Testis (tissue), 3 donors: ENCODE data around the gene STXBP1. TPM values are rescaled to one million over a fixed set of nuclear protein-coding genes. Genes with fewer than 3 reads are reported as not detected.

Experiments
- DNase-seq: peaks from one replicate; pipeline ENCODE4 v3.0.0-alpha.2; 2019
- H3K27ac ChIP-seq, 2 donors: fragments of 200-600 bp; sonication (generic); one replicate each; pipeline ENCODE4 v1.5.1; 2019
- H3K27me3 ChIP-seq: fragments of 200-600 bp; sonication (generic); one replicate; pipeline ENCODE4 v1.5.1; 2019
- H3K36me3 ChIP-seq: fragments of 200-600 bp; sonication (generic); one replicate; pipeline ENCODE4 v1.5.1; 2017; ENCODE audit warnings: low read depth; ENCODE audit errors: missing control alignments
- H3K4me1 ChIP-seq: fragments of 200-600 bp; sonication (generic); one replicate; pipeline ENCODE4 v1.5.1; 2019
- H3K4me3 ChIP-seq, 2 donors: fragments of 200-600 bp; sonication (generic); one replicate each; pipeline ENCODE4 v1.5.1; 2017 to 2019
- H3K9me3 ChIP-seq: fragments of 200-600 bp; sonication (generic); one replicate; pipeline ENCODE4 v1.5.1; 2017
- CTCF ChIP-seq, 3 experiments: fragments of 450-650 bp in 2 of 3; fragments of 200-600 bp in 1 of 3; sonication (generic) in 1 of 3; IDR thresholded peaks; one replicate each; pipeline ENCODE4 v1.5.1; 2016 to 2019; ENCODE audit warnings: antibody characterized with exemption in 3 of 3, mild to moderate bottlenecking in 2 of 3, moderate library complexity in 1 of 3
- POLR2A ChIP-seq: fragments of 450-650 bp; IDR thresholded peaks from one replicate; pipeline ENCODE4 v1.6.1; 2017; ENCODE audit warnings: antibody characterized with exemption, mild to moderate bottlenecking, moderate library complexity
- WGBS, 2 donors: methylation state at CpG; one replicate each; pipeline ENCODE4 v1.1.5; 2018; 5-methylcytosine and 5-hydroxymethylcytosine counted together
- intact Hi-C: fragments of 100-400 bp; cut with DNase I; formaldehyde crosslinking; loops from one replicate; pipeline ENCODE4 v1.15.1; 2023; ENCODE audit warnings: low total_unique reads
- polyA plus RNA-seq: library from polyadenylated mRNA; stranded (reverse); fragments of 350-450 nt; fragmentation: Illumina TruSeq; extraction: RNeasy Lipid Tissue Mini Kit (QIAGEN cat#74804); gene quantifications from one replicate; pipeline ENCODE4 v1.2.3, GENCODE V29; 2014; ENCODE audit warnings: low read depth, low replicate concordance; ENCODE audit not compliant: insufficient read depth
- total RNA-seq, 2 donors: library from RNA; depleted of rRNA; stranded (reverse); fragments of >200 nt; gene quantifications; one replicate each; pipeline ENCODE4 v1.2.3, GENCODE V29; 2016

Gene STXBP1
- total and polyA plus RNA-seq, 3 donors from 2014 or later, result 21.2 to 36.1 (median 33.1) TPM

- Histone ChIP-seq H3K9me3 (no peaks in the 10 kb centered on the region), H3K27ac (no peak overlapping the region), H3K36me3 (no peaks in the 10 kb centered on the region), H3K27me3 (no peaks in the 10 kb centered on the region), H3K4me3 (no peak overlapping the region), H3K4me1 (peaks cover 10% of the 10 kb centered on the region)
- WGBS, 2 donors, result 88% methylated on average over 20 of the region's 20 CpGs
- intact Hi-C loops, result no loop called here
- DNase-seq, result no peak
- TF ChIP-seq POLR2A (no peak), CTCF (IDR thresholded peaks at IDR 0.05) (no peak)
Measured at GRCh38 chr9:127692071-127692470, 80.0 kb downstream of the STXBP1 start.

- no peak overlapping the region for H3K4me3 ChIP-seq
- TF ChIP-seq CTCF (IDR thresholded peaks at IDR 0.05), result no peak
- no peak for TF ChIP-seq POLR2A
- no peaks in the 10 kb centered on the region for H3K36me3 ChIP-seq
- no peak overlapping the region for H3K27ac ChIP-seq
- no peaks in the 10 kb centered on the region for H3K27me3 ChIP-seq
- intact Hi-C loops, result no loop called here
- no peak for DNase-seq
- peaks cover 10% of the 10 kb centered on the region for H3K4me1 ChIP-seq
- no peaks in the 10 kb centered on the region for H3K9me3 ChIP-seq
- 92 to 93% methylated on average over 10 of the region's 10 CpGs for WGBS, 2 donors
Measured at GRCh38 chr9:127693143-127693542, 81.1 kb downstream of the STXBP1 start.

- WGBS, 2 donors, result 69 to 90% methylated on average over 4 of the region's 4 CpGs
- TF ChIP-seq POLR2A (no peak), CTCF (IDR thresholded peaks at IDR 0.05) (no peak)
- DNase-seq, result no peak
- Histone ChIP-seq H3K27ac (no peak overlapping the region), H3K4me3 (no peak overlapping the region), H3K9me3 (no peaks in the 10 kb centered on the region), H3K4me1 (peaks cover 12% of the 10 kb centered on the region), H3K27me3 (no peaks in the 10 kb centered on the region), H3K36me3 (no peaks in the 10 kb centered on the region)
- intact Hi-C loops, result no loop called here
Measured at GRCh38 chr9:127693697-127694096, 81.6 kb downstream of the STXBP1 start.

GRCh38 chr9:127694890-127695720 is 83.0 kb downstream of the STXBP1 start:
- intact Hi-C loops, result no loop called here
- Histone ChIP-seq H3K9me3 (no peaks in the 10 kb centered on the region), H3K27ac (peak overlapping the region in 1 of 2 donors; percentile 54), H3K4me3 (no peak overlapping the region), H3K36me3 (no peaks in the 10 kb centered on the region), H3K27me3 (no peaks in the 10 kb centered on the region), H3K4me1 (peaks cover 23% of the 10 kb centered on the region)
- TF ChIP-seq CTCF (IDR thresholded peaks at IDR 0.05) (no peak), POLR2A (no peak)
- no peak for DNase-seq
- 63 to 66% methylated on average over 9 of the region's 9 CpGs for WGBS, 2 donors

- Histone ChIP-seq H3K36me3 (no peaks in the 10 kb centered on the region), H3K27ac (no peak overlapping the region), H3K4me3 (no peak overlapping the region), H3K27me3 (no peaks in the 10 kb centered on the region), H3K9me3 (no peaks in the 10 kb centered on the region), H3K4me1 (peaks cover 26% of the 10 kb centered on the region)
- TF ChIP-seq POLR2A (no peak), CTCF (IDR thresholded peaks at IDR 0.05) (no peak)
- intact Hi-C loops, result no loop called here
- DNase-seq, result no peak
- WGBS, 2 donors, result 60 to 67% methylated on average over 5 of the region's 5 CpGs
Measured at GRCh38 chr9:127697575-127697974, 85.5 kb downstream of the STXBP1 start.
